Heart left ventricle (tissue), 16 donors: ENCODE measurements around the gene HEMK1. TPM values are rescaled to one million over a fixed set of nuclear protein-coding genes. Genes with fewer than 3 reads are reported as not detected.

Source experiments
- ATAC-seq, 4 donors: fragments of 200-7000 bp; cut with Tn5 transposase; one replicate each; pipeline ENCODE4 v1.9.1; 2020 to 2022; ENCODE audit warnings: moderate library complexity in 4 of 4, mild to moderate bottlenecking in 3 of 4, moderate number of reproducible peaks in 1 of 4
- DNase-seq, 5 donors: peaks; one replicate each; pipeline ENCODE4 v3.0.0-alpha.2; 2020
- H3K27ac ChIP-seq, 12 donors: fragments of 200-600 bp; sonication (generic) in 4 of 12; one replicate each; pipeline versions ENCODE4 v1.5.0 to v1.8.0; 2016 to 2022; ENCODE audit warnings: mild to moderate bottlenecking in 2 of 12
- H3K27me3 ChIP-seq, 9 donors: fragments of 200-600 bp; sonication (generic) in 2 of 9; one replicate each; pipeline versions ENCODE4 v1.5.1 to v1.8.0; 2016 to 2022; ENCODE audit warnings: mild to moderate bottlenecking in 3 of 9
- H3K36me3 ChIP-seq, 9 donors: fragments of 200-600 bp; sonication (generic) in 2 of 9; one replicate each; pipeline versions ENCODE4 v1.5.0 to v1.8.0; 2018 to 2022; ENCODE audit warnings: mild to moderate bottlenecking in 2 of 9
- H3K4me1 ChIP-seq, 12 donors: fragments of 200-600 bp; sonication (generic) in 4 of 12; one replicate each; pipeline versions ENCODE4 v1.5.0 to v1.8.0; 2016 to 2022; ENCODE audit warnings: mild to moderate bottlenecking in 3 of 12
- H3K4me3 ChIP-seq, 12 donors: fragments of 200-600 bp; sonication (generic) in 4 of 12; one replicate each; pipeline versions ENCODE4 v1.5.0 to v1.8.0; 2017 to 2022; ENCODE audit warnings: mild to moderate bottlenecking in 9 of 12, moderate library complexity in 4 of 12
- H3K9me3 ChIP-seq, 12 donors: fragments of 200-600 bp; sonication (generic) in 4 of 12; one replicate each; pipeline versions ENCODE4 v1.5.0 to v1.8.0; 2016 to 2022; ENCODE audit warnings: mild to moderate bottlenecking in 1 of 12
- CTCF ChIP-seq, 12 donors: fragments of 200-600 bp; sonication (generic) in 4 of 12; IDR thresholded peaks; one replicate each; pipeline versions ENCODE4 v1.5.0 to v1.8.0; 2018 to 2022; ENCODE audit warnings: antibody characterized with exemption in 12 of 12, mild to moderate bottlenecking in 5 of 12
- POLR2A ChIP-seq, 2 donors: fragments of 450-650 bp; IDR thresholded peaks; one replicate each; pipeline ENCODE4 v1.6.1; 2017; ENCODE audit warnings: antibody characterized with exemption in 2 of 2, mild to moderate bottlenecking in 2 of 2, moderate library complexity in 2 of 2
- WGBS, 4 donors: extraction: QIAGEN DNeasy Blood & Tissue Kit in 2 of 4; methylation state at CpG; one replicate each; pipeline versions ENCODE4 v1.1.5 to v1.1.7; 2013 to 2018; 5-methylcytosine and 5-hydroxymethylcytosine counted together
- intact Hi-C, 10 donors: fragments of 100-400 bp; cut with DNase I; formaldehyde crosslinking; loops; one replicate each; pipeline versions ENCODE4 v1.11.1 to v1.14.2; 2022
- polyA plus RNA-seq, 2 donors: library from polyadenylated mRNA; stranded (reverse); fragments of 200-250 nt; gene quantifications; one replicate each; pipeline ENCODE4 v1.2.3, GENCODE V29; 2013
- total RNA-seq, 9 donors: library from RNA; depleted of rRNA in 2 of 9; stranded (reverse); fragments of >200 nt in 2 of 9; fragmentation: NEBNext Ultra II Directional in 3 of 9; extraction: Animal tissue kit (Norgen Biotek cat#: 25700) in 3 of 9; gene quantifications; one replicate each; pipeline versions ENCODE4 v1.1.0 to v1.2.4, GENCODE V29; 2016 to 2023
- donor health status: ischemic (EF 13 %, LVEDD 7.1; RV severe dilation, severe dysfunction).
- donor health status: healthy with polysubstance abuse.
- donor health status: DM: no; HTN: yes; CAD: no.
- donor health status: DM: no; HTN: no; CAD: no.
- donor health status: ischemic (EF 25% LVEDD 6.9; RV normal size, moderate dysfunction).
- donor health status: ischemic (EF 25% LVEDD 5.7; RV mildly dilated, moderate dysfunction).
- donor health status: healthy.
- donor health status: DM: yes; HTN: yes; CAD: no.
- donor health status: ischemic (EF 35%, LVEDD 5.7; RV mildly dilated, moderate dysfunction).
- donor health status: nonischemic (EF 11% LVEDD 7.7; RV severe dilation, severe dysfunction).
- donor health status: DM: yes; HTN: yes; CAD: no.
- donor health status: PGD.
- donor health status: ischemic (EF 29% LVEDD 5.4; RV normal size, mild dysfunction).
- donor health status: nonischemic (EF 23%, LVEDD 6.1; RV moderate dilation, normal function).

HEMK1 gene
- total and polyA plus RNA-seq, 11 donors: 7.8 to 19.7 (median 13.8) TPM

GRCh38 chr3:50570508-50571279 lies 1.4 kb downstream of the HEMK1 start:
- no peak for TF ChIP-seq POLR2A (IDR thresholded peaks at IDR 0.05)
- Histone ChIP-seq H3K36me3 (peaks cover 0 to 33% (median 0%) of the 10 kb centered on the region in 9 donors), H3K27ac (peak overlapping the region in 4 of 12 donors; percentile 94 to 95 (median 95)), H3K4me3 (peak overlapping the region in 4 of 12 donors; percentile 70 to 95 (median 85)), H3K27me3 (no peaks in the 10 kb centered on the region), H3K4me1 (peaks cover 0 to 81% (median 32%) of the 10 kb centered on the region in 12 donors), H3K9me3 (no peaks in the 10 kb centered on the region)
- DNase-seq (no peak), ATAC-seq (no peak)
- intact Hi-C loops: loop anchor here in 7 of 10 donors (1.0 to 10.0 kb wide), 5 partner anchors 45 to 817 kb away; partner anchors contain the start of gene MANF (in 5 of the 7)
- whole genome bisulfite sequencing, 4 donors: 80 to 87% (median 85%) methylated on average over 5 of the region's 5 CpGs

- Histone ChIP-seq H3K4me3 (no peak overlapping the region), H3K27ac (no peak overlapping the region), H3K4me1 (peaks cover 0 to 88% (median 30%) of the 10 kb centered on the region in 12 donors), H3K36me3 (peaks cover 0 to 38% (median 0%) of the 10 kb centered on the region in 9 donors), H3K9me3 (no peaks in the 10 kb centered on the region), H3K27me3 (no peaks in the 10 kb centered on the region)
- DNase-seq: no peak
- intact Hi-C loops: loop anchor here in 7 of 10 donors (1.0 to 10.0 kb wide), 5 partner anchors 44 to 816 kb away; partner anchors contain the start of gene MANF (in 5 of the 7)
- ATAC-seq: no peak
- 80 to 93% (median 84%) methylated on average over 4 of the region's 4 CpGs for WGBS, 4 donors
- TF ChIP-seq CTCF (IDR thresholded peaks at IDR 0.05): no peak
- no peak for TF ChIP-seq POLR2A (IDR thresholded peaks at IDR 0.05)
Observed at GRCh38 chr3:50571486-50571885, 2.2 kb downstream of the HEMK1 start.

GRCh38 chr3:50572158-50572557 lies 2.8 kb downstream of the HEMK1 start:
- TF ChIP-seq POLR2A (IDR thresholded peaks at IDR 0.05) (no peak), CTCF (IDR thresholded peaks at IDR 0.05) (peak; percentile 83 to 95 (median 92))
- Histone ChIP-seq H3K4me1 (peaks cover 0 to 81% (median 27%) of the 10 kb centered on the region in 12 donors), H3K9me3 (no peaks in the 10 kb centered on the region), H3K27me3 (no peaks in the 10 kb centered on the region), H3K27ac (peak overlapping the region in 10 of 12 donors; percentile 32 to 81 (median 56)), H3K4me3 (peak overlapping the region in 1 of 12 donors; percentile 0), H3K36me3 (peaks cover 0 to 45% (median 0%) of the 10 kb centered on the region in 9 donors)
- WGBS, 4 donors: 0 to 24% (median 22%) methylated on average over 1 of the region's 1 CpG
- peak; percentile 42 to 58 (median 43) for ATAC-seq
- DNase-seq: peak; percentile 74 to 85 (median 81)
- intact Hi-C loops: loop anchor here in 9 of 10 donors (1.0 to 10.0 kb wide), 6 partner anchors 40 to 815 kb away; partner anchors contain the start of gene MANF (in 5 of the 9)

GRCh38 chr3:50572801-50573371 lies 3.6 kb downstream of the HEMK1 start:
- Histone ChIP-seq H3K4me3 (peak overlapping the region in 1 of 12 donors; percentile 0), H3K36me3 (peaks cover 0 to 52% (median 6%) of the 10 kb centered on the region in 9 donors), H3K9me3 (no peaks in the 10 kb centered on the region), H3K27ac (peak overlapping the region in 10 of 12 donors; percentile 32 to 81 (median 56)), H3K4me1 (peaks cover 0 to 77% (median 26%) of the 10 kb centered on the region in 12 donors), H3K27me3 (no peaks in the 10 kb centered on the region)
- TF ChIP-seq POLR2A (IDR thresholded peaks at IDR 0.05) (no peak), CTCF (IDR thresholded peaks at IDR 0.05) (no peak)
- 87 to 94% (median 91%) methylated on average over 3 to 4 of the region's 4 CpGs for WGBS, 4 donors
- intact Hi-C loops: loop anchor here in 9 of 10 donors (1.0 to 10.0 kb wide), 6 partner anchors 39 to 814 kb away; partner anchors contain the start of gene MANF (in 5 of the 9)
- DNase-seq (no peak), ATAC-seq (no peak)
